NT2/D1 (cell line): ENCODE results near the gene IFNA5.

ENCODE experiments used
- SUZ12 ChIP-seq: IDR thresholded peaks from 2 replicates; pipeline ENCODE4 v1.6.1; 2011; ENCODE audit not compliant: insufficient read length, insufficient read depth; ENCODE audit errors: extremely low read depth
- ZNF274 ChIP-seq: IDR thresholded peaks from 2 replicates; pipeline ENCODE4 v1.6.1; 2011; ENCODE audit warnings: mild to moderate bottlenecking, low read depth, low read length

GRCh38 chr9:21322911-21323461 is 17.9 kb upstream of the IFNA5 start:
- TF ChIP-seq ZNF274: no peak
- TF ChIP-seq SUZ12: no peak
